Cardiac muscle cell (in vitro differentiated cells and primary cell): ENCODE measurements around the gene KCNA10. TPM values are rescaled to one million over a fixed set of nuclear protein-coding genes. Genes with fewer than 3 reads are reported as not detected.

Experiments
- DNase-seq, 2 donors: peaks; one replicate each; pipeline versions ENCODE4 v3.0.0 to v3.0.0-alpha.2; 2010 to 2017; ENCODE audit warnings: low read depth in 1 of 2, low spot score in 1 of 2
- H3K27ac ChIP-seq: fragments of 200-600 bp; sonication (generic); 2 replicates; pipeline ENCODE4 v1.5.1; 2016
- H3K27me3 ChIP-seq: fragments of 200-600 bp; sonication (generic); 2 replicates; pipeline ENCODE4 v1.6.0; 2016; ENCODE audit warnings: control low read depth
- H3K36me3 ChIP-seq: fragments of 200-600 bp; sonication (generic); 2 replicates; pipeline ENCODE4 v1.5.1; 2016; ENCODE audit warnings: control low read depth
- H3K4me1 ChIP-seq: fragments of 200-600 bp; sonication (generic); 2 replicates; pipeline ENCODE4 v1.8.1; 2017; ENCODE audit warnings: low read depth, mild to moderate bottlenecking, mixed run types
- H3K4me3 ChIP-seq: fragments of 200-600 bp; sonication (generic); 2 replicates; pipeline ENCODE4 v1.5.1; 2016; ENCODE audit warnings: mild to moderate bottlenecking
- H3K9me3 ChIP-seq: fragments of 200-600 bp; sonication (generic); 2 replicates; pipeline ENCODE4 v1.5.1; 2017; ENCODE audit warnings: low read depth, mild to moderate bottlenecking, control low read depth
- polyA plus RNA-seq: library from polyadenylated mRNA; unstranded; fragments of >200 nt; fragmentation: Nextera tagmentation; extraction: Ambion mirVana; gene quantifications from 2 replicates; pipeline ENCODE4 v1.2.1, GENCODE V29; 2016
- total RNA-seq: library from RNA; depleted of rRNA; stranded (reverse); fragments of >200 nt; gene quantifications from 2 replicates; pipeline ENCODE4 v1.2.3, GENCODE V29; 2016
- TF ChIP-seq, protein P1 (sequence below): IDR thresholded peaks from 2 replicates; pipeline ENCODE4 v1.5.1; 2012; ENCODE audit warnings: low read depth, mild to moderate bottlenecking, low read length

Gene KCNA10
- total and polyA plus RNA-seq, 2 experiments from 2014 or later = not detected

DNA sequence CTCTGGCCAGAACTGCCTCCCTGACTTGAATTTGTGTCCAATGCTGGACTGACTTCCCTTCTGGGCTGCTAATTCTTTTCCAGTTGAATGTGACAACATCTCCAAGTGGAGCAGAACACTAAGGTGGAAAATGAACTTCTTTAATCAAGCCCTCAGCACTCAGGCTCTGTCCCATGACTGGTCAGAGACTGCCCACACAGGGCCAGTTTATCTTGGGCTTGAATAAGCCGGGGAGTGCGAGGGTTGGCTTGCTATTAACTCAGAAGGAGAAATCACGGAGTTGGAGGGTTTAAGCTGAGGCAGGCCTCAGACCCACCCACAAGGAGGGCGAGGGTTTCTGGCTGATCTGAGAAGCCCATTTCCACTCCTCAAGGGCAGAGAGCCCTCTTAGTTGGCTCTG is 12.4 kb downstream of the KCNA10 start:
- Histone ChIP-seq H3K4me3 (no peak overlapping the region), H3K27me3 (no peaks in the 10 kb centered on the region), H3K9me3 (no peaks in the 10 kb centered on the region), H3K36me3 (no peaks in the 10 kb centered on the region), H3K4me1 (no peaks in the 10 kb centered on the region), H3K27ac (no peak overlapping the region)
- DNase-seq = no peak
- TF ChIP-seq, protein P1, sequence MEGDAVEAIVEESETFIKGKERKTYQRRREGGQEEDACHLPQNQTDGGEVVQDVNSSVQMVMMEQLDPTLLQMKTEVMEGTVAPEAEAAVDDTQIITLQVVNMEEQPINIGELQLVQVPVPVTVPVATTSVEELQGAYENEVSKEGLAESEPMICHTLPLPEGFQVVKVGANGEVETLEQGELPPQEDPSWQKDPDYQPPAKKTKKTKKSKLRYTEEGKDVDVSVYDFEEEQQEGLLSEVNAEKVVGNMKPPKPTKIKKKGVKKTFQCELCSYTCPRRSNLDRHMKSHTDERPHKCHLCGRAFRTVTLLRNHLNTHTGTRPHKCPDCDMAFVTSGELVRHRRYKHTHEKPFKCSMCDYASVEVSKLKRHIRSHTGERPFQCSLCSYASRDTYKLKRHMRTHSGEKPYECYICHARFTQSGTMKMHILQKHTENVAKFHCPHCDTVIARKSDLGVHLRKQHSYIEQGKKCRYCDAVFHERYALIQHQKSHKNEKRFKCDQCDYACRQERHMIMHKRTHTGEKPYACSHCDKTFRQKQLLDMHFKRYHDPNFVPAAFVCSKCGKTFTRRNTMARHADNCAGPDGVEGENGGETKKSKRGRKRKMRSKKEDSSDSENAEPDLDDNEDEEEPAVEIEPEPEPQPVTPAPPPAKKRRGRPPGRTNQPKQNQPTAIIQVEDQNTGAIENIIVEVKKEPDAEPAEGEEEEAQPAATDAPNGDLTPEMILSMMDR = no peak

DNA sequence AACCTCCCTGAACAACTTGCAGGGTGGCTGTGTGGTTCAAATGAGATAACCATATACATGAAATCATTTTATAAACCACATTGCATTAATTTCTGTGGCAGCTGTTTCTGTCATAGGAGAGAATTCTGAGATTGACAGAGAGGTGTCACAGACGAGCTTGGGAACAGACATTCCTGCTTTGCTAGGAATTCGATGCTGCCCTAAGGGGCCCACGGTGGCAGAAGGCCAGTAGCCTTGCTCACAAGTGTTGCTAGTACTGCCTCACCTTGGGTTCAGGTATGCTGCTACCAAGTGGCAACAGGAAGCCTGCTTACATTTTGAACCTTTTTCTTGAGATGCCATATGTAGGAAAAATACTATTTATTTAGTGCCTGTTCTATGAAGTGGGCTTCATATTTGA is 13.4 kb downstream of the KCNA10 start:
- H3K4me1 ChIP-seq = no peaks in the 10 kb centered on the region
- no peaks in the 10 kb centered on the region for H3K27me3 ChIP-seq
- no peak for DNase-seq
- H3K9me3 ChIP-seq = no peaks in the 10 kb centered on the region
- TF ChIP-seq, protein P1 = no peak
- no peak overlapping the region for H3K4me3 ChIP-seq
- no peaks in the 10 kb centered on the region for H3K36me3 ChIP-seq
- H3K27ac ChIP-seq = no peak overlapping the region

DNA sequence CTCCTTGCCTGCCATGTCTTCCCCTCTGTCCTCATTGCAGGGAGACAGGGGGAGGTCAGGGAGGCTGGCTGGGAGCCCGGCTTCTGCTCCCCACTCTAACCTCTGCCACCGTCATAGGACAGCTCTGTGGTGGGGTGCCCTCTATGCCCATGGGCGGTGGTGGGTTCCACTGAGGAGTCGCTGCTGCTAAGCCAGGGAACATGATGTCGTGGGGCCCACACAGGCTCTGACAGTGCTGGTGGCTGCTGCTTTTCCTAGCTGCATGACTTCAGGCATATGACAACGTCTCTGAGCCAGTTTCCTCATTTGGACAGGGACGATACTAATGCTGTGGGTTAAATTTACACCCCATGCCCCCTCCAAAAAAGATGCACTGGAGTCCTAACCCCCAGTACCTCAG is 14.7 kb downstream of the KCNA10 start:
- H3K4me1 ChIP-seq = no peaks in the 10 kb centered on the region
- no peaks in the 10 kb centered on the region for H3K36me3 ChIP-seq
- no peak overlapping the region for H3K4me3 ChIP-seq
- no peak for DNase-seq
- no peaks in the 10 kb centered on the region for H3K9me3 ChIP-seq
- no peaks in the 10 kb centered on the region for H3K27me3 ChIP-seq
- TF ChIP-seq, protein P1 = no peak
- H3K27ac ChIP-seq = no peak overlapping the region

DNA sequence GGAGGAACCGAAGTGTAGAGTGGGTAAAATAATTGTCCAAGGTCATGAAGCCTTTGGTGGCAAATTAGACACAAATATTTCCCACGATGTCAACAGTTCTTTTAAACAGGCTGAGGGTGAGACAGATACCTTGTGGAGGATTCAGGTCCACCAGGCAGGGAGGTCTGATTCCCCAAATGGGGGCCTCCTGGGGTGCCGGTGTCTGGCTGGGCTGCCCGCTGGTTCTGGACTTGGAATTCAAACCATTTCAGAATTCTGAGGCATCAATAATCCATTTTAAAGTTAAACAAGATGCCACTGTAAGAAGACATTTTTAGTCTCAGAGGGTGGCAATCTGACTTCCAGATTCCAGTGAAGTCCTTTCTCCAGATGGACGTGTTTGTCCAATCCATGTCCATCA is 15.5 kb downstream of the KCNA10 start:
- Histone ChIP-seq H3K27me3 (no peaks in the 10 kb centered on the region), H3K9me3 (no peaks in the 10 kb centered on the region), H3K4me1 (no peaks in the 10 kb centered on the region), H3K27ac (no peak overlapping the region), H3K4me3 (no peak overlapping the region), H3K36me3 (no peaks in the 10 kb centered on the region)
- TF ChIP-seq, protein P1 = no peak
- no peak for DNase-seq

DNA sequence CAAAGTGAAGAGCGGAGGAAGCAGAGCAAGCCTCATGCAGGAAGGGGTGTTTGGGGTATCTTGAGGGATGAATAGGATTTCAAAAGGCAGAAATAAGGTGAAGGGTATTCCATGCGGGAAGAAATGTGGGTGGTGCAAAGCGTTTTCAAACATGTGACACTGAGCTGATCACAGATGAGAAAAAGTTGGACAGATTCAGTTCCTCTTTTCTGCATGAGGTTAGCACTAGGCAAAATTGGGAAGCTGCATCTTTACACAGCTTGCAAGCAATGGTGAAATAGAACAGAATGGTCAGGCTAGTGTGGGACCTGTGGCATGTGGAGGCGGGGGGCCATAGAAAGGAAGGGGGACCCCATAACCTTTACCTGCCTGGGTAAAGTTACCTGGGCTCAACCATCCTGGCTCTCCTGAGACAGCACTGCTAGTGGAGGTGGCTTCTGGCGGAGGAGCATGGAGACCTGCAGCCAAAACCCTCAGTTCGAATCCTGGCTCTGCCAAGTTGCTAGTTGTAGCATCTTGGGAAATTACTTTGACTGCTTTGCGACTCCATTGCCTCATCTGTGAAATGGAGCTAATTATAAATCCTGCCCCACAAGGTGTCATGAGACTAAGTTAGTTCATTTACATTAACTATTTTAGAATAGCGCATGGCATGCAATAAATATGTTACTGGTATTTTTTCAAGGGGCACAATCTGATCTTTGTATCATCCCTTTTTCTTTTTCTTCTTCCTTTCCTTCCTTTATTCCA is 16.4 kb downstream of the KCNA10 start:
- no peaks in the 10 kb centered on the region for H3K27me3 ChIP-seq
- no peak for DNase-seq
- H3K27ac ChIP-seq = no peak overlapping the region
- H3K36me3 ChIP-seq = no peaks in the 10 kb centered on the region
- no peaks in the 10 kb centered on the region for H3K4me1 ChIP-seq
- TF ChIP-seq, protein P1 = no peak
- H3K4me3 ChIP-seq = no peak overlapping the region
- no peaks in the 10 kb centered on the region for H3K9me3 ChIP-seq
